Measurements from ENCODE around the gene HOXC6. TPM values are rescaled to one million over a fixed set of nuclear protein-coding genes. Genes with fewer than 3 reads are reported as not detected.

HOXC6 gene
- total RNA-seq, 1 donor from 2014 or later: not detected

DNA sequence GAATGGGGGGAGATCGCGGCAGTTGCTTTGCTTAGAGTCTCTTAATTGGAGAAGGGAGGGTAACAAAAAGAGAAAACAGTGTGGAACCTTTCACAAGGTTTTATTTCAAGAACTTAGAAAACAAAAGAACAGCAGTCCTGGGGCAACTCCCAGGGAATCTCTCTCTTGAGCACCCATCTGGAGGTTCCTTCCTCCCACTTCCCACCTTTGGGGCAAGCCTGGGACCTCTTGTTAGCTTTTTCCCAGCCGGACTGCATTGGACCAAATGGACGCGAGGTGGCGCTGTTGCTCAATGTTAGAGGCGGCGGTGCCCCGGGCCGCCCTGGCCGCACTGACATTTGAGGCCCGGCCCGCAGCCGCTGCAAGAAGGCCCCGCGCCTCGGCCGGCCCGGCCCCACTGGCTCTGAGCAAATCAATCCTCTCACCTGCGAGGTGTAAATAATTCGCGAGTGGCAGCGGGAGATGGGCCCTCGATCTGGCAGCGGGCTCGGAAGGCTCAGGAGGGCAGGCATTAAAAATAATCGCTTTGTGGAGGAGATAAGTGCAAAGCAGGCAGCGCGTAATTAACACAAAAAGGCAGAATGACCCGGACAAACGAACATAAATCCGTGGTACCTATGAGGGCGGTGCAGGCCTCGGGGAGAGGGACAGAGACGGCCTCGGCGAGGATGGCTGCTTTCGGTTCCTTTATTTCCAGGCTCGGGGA, 22.2 kb upstream of the HOXC6 start:
- Histone ChIP-seq H3K27ac (replicated peaks) (no peak overlapping the region), H3K27me3 (ENCODE audit: low read depth) (peaks cover 98% of the 10 kb centered on the region), H3K9me3 (replicated peaks) (no peaks in the 10 kb centered on the region), H3K4me3 (peak overlapping the region; percentile 52), H3K4me1 (peaks cover 15% of the 10 kb centered on the region), H3K36me3 (no peaks in the 10 kb centered on the region)
- peak; percentile 87 for DNase-seq
- peak; percentile 92 for TF ChIP-seq CTCF (IDR thresholded peaks at IDR 0.05; ENCODE audit: borderline replicate concordance)
- intact Hi-C loops (cut with micrococcal nuclease): loop anchor here (5.0 kb wide), 1 partner anchor 186 kb away; no protein-coding TSS in a partner anchor

GRCh38 chr12:54006559-54007220, 21.6 kb upstream of the HOXC6 start:
- intact Hi-C loops (cut with micrococcal nuclease): loop anchor here (5.0 kb wide), 1 partner anchor 186 kb away; no protein-coding TSS in a partner anchor
- H3K4me1 ChIP-seq: peaks cover 15% of the 10 kb centered on the region
- no peak overlapping the region for H3K27ac ChIP-seq (replicated peaks)
- H3K27me3 ChIP-seq (ENCODE audit: low read depth): peaks cover 98% of the 10 kb centered on the region
- H3K36me3 ChIP-seq: no peaks in the 10 kb centered on the region
- H3K4me3 ChIP-seq: peak overlapping the region; percentile 52
- no peaks in the 10 kb centered on the region for H3K9me3 ChIP-seq (replicated peaks)
- TF ChIP-seq CTCF (IDR thresholded peaks at IDR 0.05; ENCODE audit: borderline replicate concordance): no peak
- no peak for DNase-seq

GRCh38 chr12:54007538-54008259, 20.5 kb upstream of the HOXC6 start:
- Histone ChIP-seq H3K4me1 (peaks cover 15% of the 10 kb centered on the region), H3K9me3 (replicated peaks) (no peaks in the 10 kb centered on the region), H3K27me3 (ENCODE audit: low read depth) (peaks cover 98% of the 10 kb centered on the region), H3K27ac (replicated peaks) (no peak overlapping the region), H3K36me3 (no peaks in the 10 kb centered on the region), H3K4me3 (no peak overlapping the region)
- DNase-seq: no peak
- no peak for TF ChIP-seq CTCF (IDR thresholded peaks at IDR 0.05; ENCODE audit: borderline replicate concordance)
- intact Hi-C loops (cut with micrococcal nuclease): loop anchor here (5.0 kb wide), 1 partner anchor 185 kb away; no protein-coding TSS in a partner anchor

- H3K4me1 ChIP-seq: peaks cover 15% of the 10 kb centered on the region
- intact Hi-C loops (cut with micrococcal nuclease): loop anchor here (5.0 kb wide), 1 partner anchor 184 kb away; no protein-coding TSS in a partner anchor
- no peak overlapping the region for H3K27ac ChIP-seq (replicated peaks)
- H3K36me3 ChIP-seq: no peaks in the 10 kb centered on the region
- TF ChIP-seq CTCF (IDR thresholded peaks at IDR 0.05; ENCODE audit: borderline replicate concordance): no peak
- no peak for DNase-seq
- no peaks in the 10 kb centered on the region for H3K9me3 ChIP-seq (replicated peaks)
- no peak overlapping the region for H3K4me3 ChIP-seq
- H3K27me3 ChIP-seq (ENCODE audit: low read depth): peaks cover 98% of the 10 kb centered on the region
Observed at GRCh38 chr12:54008260-54008552, 20.0 kb upstream of the HOXC6 start.

DNA sequence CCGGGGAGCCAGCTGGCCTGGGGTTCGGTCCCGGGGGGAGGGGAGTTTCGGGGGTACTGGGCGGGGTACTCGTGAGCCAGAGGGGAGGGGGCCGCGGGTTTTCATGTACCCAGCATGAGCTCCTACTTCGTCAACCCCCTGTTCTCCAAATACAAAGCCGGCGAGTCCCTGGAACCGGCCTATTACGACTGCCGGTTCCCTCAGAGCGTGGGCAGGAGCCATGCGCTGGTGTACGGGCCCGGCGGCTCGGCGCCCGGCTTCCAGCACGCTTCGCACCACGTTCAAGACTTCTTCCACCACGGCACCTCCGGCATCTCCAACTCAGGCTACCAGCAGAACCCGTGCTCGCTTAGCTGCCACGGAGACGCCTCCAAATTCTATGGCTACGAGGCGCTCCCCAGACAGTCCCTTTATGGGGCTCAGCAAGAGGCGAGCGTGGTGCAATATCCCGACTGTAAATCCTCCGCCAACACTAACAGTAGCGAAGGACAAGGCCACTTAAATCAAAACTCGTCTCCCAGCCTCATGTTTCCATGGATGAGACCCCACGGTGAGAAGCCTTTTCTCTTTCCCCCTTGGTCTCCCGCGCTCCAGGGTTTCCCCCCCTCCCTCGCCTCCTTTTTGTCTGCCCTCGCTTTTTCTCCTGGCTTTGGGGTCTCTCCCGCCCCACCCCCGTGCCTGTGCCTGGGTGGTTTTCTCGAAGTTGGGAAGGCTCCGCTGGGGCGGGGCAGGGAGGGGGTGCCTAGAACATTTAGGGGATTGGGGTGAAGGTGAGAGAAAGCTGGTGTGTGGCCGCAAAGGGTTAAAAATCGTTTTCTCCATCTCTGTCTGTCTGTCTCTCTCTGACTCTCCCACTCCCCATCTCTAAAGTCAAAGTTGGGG, 18.8 kb upstream of the HOXC6 start:
- Histone ChIP-seq H3K4me1 (peaks cover 19% of the 10 kb centered on the region), H3K27ac (replicated peaks) (no peak overlapping the region), H3K27me3 (ENCODE audit: low read depth) (peaks cover 98% of the 10 kb centered on the region), H3K9me3 (replicated peaks) (no peaks in the 10 kb centered on the region), H3K4me3 (peak overlapping the region; percentile 46), H3K36me3 (no peaks in the 10 kb centered on the region)
- TF ChIP-seq CTCF (IDR thresholded peaks at IDR 0.05; ENCODE audit: borderline replicate concordance): no peak
- intact Hi-C loops (cut with micrococcal nuclease): loop anchor here (5.0 kb wide), 1 partner anchor 183 kb away; no protein-coding TSS in a partner anchor
- DNase-seq: no peak

Measured in left ventricle myocardium inferior (tissue), 1 donor.